Smooth muscle cell (in vitro differentiated cells): ENCODE measurements around the gene SYCE1. TPM values are rescaled to one million over a fixed set of nuclear protein-coding genes. Genes with fewer than 3 reads are reported as not detected.
"Not testable (repeated sequence)": the region's sequence is repeated elsewhere in the genome, so short reads cannot be mapped to it uniquely, and the experiment has no call there.

ENCODE experiments used
- DNase-seq: peaks from one replicate; lab custom pipeline; 2025; ENCODE audit not compliant: unreplicated experiment; lab: John Stamatoyannopoulos, UW
- H2AFZ ChIP-seq: fragments of 200-600 bp; sonication (generic); 2 replicates; pipeline ENCODE4 v1.6.0; 2016; ENCODE audit warnings: antibody characterized with exemption, low read depth, mild to moderate bottlenecking
- H3F3A ChIP-seq: fragments of 200-600 bp; sonication (generic); 2 replicates; pipeline ENCODE4 v1.6.0; 2017; ENCODE audit warnings: antibody characterized with exemption, low read depth
- H3K27ac ChIP-seq: fragments of 200-600 bp; sonication (generic); 2 replicates; pipeline ENCODE4 v1.5.1; 2016; ENCODE audit warnings: low read depth, mild to moderate bottlenecking
- H3K27me3 ChIP-seq: fragments of 200-600 bp; sonication (generic); 2 replicates; pipeline ENCODE4 v1.6.1; 2016; ENCODE audit warnings: low read depth, mild to moderate bottlenecking
- H3K36me3 ChIP-seq: fragments of 200-600 bp; sonication (generic); 2 replicates; pipeline ENCODE4 v1.5.1; 2016; ENCODE audit warnings: low read depth
- H3K4me1 ChIP-seq: fragments of 200-600 bp; sonication (generic); 2 replicates; pipeline ENCODE4 v1.5.1; 2016; ENCODE audit warnings: low read depth
- H3K4me2 ChIP-seq: fragments of 200-600 bp; sonication (generic); 2 replicates; pipeline ENCODE4 v1.6.0; 2016; ENCODE audit warnings: mild to moderate bottlenecking
- H3K4me3 ChIP-seq: fragments of 200-600 bp; sonication (generic); 2 replicates; pipeline ENCODE4 v1.5.1; 2016; ENCODE audit warnings: mild to moderate bottlenecking
- H3K79me2 ChIP-seq: fragments of 200-600 bp; sonication (generic); 2 replicates; pipeline ENCODE4 v1.6.0; 2016; ENCODE audit warnings: low read depth, mild to moderate bottlenecking
- H3K9ac ChIP-seq: fragments of 200-600 bp; sonication (generic); 2 replicates; pipeline ENCODE4 v1.6.0; 2016; ENCODE audit warnings: low read depth
- H3K9me3 ChIP-seq: fragments of 200-600 bp; sonication (generic); replicated peaks from 2 replicates; pipeline ENCODE4 v1.5.1; 2016; ENCODE audit warnings: low read depth
- H4K20me1 ChIP-seq: fragments of 200-600 bp; sonication (generic); 2 replicates; pipeline ENCODE4 v1.6.0; 2016; ENCODE audit warnings: low read depth
- WGBS: methylation state at CpG from one replicate; pipeline ENCODE4 v1.1.7; 2016; ENCODE audit warnings: low lambda C conversion rate; 5-methylcytosine and 5-hydroxymethylcytosine counted together
- polyA plus RNA-seq: library from polyadenylated mRNA; unstranded; fragments of >200 nt; fragmentation: Nextera tagmentation; extraction: Ambion mirVana; gene quantifications from 2 replicates; pipeline ENCODE4 v1.2.1, GENCODE V29; 2016
- total RNA-seq: library from RNA; depleted of rRNA; stranded (reverse); fragments of >200 nt; gene quantifications from 2 replicates; pipeline ENCODE4 v1.2.3, GENCODE V29; 2014
- TF ChIP-seq, protein P1 (sequence below): fragments of 200-600 bp; sonication (generic); IDR thresholded peaks from 2 replicates; pipeline ENCODE4 v1.5.1; 2017; ENCODE audit warnings: borderline replicate concordance, mild to moderate bottlenecking, antibody characterized with exemption; ENCODE audit not compliant: insufficient read depth, poor library complexity, severe bottlenecking

SYCE1 gene
- total and polyA plus RNA-seq, 2 experiments from 2014 or later, result 0.13 TPM; not detected in 1

DNA sequence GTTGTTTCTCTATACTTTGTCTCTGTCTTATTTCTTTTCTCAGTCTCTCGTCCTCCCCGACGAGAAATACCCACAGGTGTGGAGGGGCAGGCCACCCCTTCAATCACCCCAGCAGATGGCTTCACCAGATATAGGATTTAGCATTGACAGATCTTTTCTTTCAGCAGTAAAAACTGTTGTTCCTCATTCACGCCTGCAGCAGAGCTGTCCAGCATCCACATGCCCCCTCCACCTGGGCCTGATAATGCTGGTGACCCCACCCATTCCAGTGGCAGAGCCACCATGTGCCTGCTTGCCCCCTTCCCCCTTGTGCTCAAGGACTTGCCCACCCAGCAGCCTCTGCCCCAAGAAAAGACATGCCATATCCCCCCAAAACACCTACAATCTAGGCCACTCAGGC, 45.7 kb upstream of the SYCE1 start:
- H3K4me2 ChIP-seq, result no peak overlapping the region
- H4K20me1 ChIP-seq, result no peaks in the 10 kb centered on the region
- TF ChIP-seq, protein P1, sequence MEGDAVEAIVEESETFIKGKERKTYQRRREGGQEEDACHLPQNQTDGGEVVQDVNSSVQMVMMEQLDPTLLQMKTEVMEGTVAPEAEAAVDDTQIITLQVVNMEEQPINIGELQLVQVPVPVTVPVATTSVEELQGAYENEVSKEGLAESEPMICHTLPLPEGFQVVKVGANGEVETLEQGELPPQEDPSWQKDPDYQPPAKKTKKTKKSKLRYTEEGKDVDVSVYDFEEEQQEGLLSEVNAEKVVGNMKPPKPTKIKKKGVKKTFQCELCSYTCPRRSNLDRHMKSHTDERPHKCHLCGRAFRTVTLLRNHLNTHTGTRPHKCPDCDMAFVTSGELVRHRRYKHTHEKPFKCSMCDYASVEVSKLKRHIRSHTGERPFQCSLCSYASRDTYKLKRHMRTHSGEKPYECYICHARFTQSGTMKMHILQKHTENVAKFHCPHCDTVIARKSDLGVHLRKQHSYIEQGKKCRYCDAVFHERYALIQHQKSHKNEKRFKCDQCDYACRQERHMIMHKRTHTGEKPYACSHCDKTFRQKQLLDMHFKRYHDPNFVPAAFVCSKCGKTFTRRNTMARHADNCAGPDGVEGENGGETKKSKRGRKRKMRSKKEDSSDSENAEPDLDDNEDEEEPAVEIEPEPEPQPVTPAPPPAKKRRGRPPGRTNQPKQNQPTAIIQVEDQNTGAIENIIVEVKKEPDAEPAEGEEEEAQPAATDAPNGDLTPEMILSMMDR, result no peak
- no peak for DNase-seq
- H3F3A ChIP-seq, result no peaks in the 10 kb centered on the region
- no peak overlapping the region for H3K4me3 ChIP-seq
- no peak overlapping the region for H2AFZ ChIP-seq
- no peaks in the 10 kb centered on the region for H3K4me1 ChIP-seq
- no peak overlapping the region for H3K9ac ChIP-seq
- 51% methylated on average over 4 of the region's 4 CpGs for WGBS
- no peaks in the 10 kb centered on the region for H3K79me2 ChIP-seq
- H3K27me3 ChIP-seq, result no peaks in the 10 kb centered on the region
- H3K36me3 ChIP-seq, result no peaks in the 10 kb centered on the region
- no peak overlapping the region for H3K27ac ChIP-seq
- H3K9me3 ChIP-seq, result peaks cover 22% of the 10 kb centered on the region

DNA sequence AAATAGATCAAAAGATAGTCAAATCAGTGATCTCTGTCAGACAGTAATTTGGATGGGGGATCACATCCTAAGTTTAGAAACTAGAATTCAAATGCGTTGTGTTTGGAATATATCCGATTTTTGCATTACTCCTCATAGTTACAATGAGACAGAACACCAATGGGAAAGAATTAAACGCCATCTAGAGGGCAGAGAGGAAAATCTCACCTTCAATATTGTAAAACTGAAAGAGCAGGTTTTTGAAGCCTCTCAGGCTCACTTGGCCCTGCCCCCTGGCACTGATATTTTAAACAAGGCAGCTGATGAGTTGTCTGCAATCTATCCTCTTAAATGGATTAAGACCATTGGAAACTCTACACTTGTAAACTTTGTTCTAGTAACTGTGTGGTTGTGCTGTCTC, 43.5 kb upstream of the SYCE1 start:
- Histone ChIP-seq H3K9ac (no peak overlapping the region), H4K20me1 (no peaks in the 10 kb centered on the region), H2AFZ (no peak overlapping the region), H3K4me2 (no peak overlapping the region), H3K36me3 (no peaks in the 10 kb centered on the region), H3K4me3 (no peak overlapping the region), H3K27ac (no peak overlapping the region), H3K9me3 (peaks cover 18% of the 10 kb centered on the region), H3F3A (no peaks in the 10 kb centered on the region), H3K4me1 (no peaks in the 10 kb centered on the region), H3K27me3 (no peaks in the 10 kb centered on the region), H3K79me2 (no peaks in the 10 kb centered on the region)
- WGBS, result 48% methylated on average over 3 of the region's 3 CpGs
- no peak for DNase-seq
- TF ChIP-seq, protein P1, result no peak

DNA sequence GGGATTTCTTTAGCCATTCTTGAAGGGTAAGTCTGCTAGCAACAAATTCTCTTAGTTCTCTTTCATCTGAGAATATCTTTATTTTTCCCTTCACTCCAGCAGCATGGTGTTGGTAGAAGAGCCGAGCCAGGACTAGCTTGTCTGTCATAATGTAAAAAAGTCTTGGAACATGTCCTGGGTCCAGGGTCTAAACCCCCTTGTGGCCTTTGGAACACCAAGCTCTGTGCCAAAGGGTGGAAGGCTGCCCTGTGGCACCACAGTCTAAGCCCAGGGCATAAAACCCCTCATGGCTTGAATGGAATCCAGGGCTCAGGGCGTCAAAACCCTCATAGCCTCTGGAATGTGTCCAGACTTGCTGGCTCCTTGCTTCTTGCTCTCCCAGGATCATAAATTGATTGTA, 38.1 kb upstream of the SYCE1 start:
- not testable (repeated sequence) for DNase-seq, H3K4me3 ChIP-seq, H3K9ac ChIP-seq, H3K79me2 ChIP-seq, H3K27ac ChIP-seq, H2AFZ ChIP-seq, H4K20me1 ChIP-seq, H3K4me1 ChIP-seq, H3K4me2 ChIP-seq, H3K27me3 ChIP-seq, H3F3A ChIP-seq, H3K36me3 ChIP-seq
- WGBS, result 56% methylated on average over 2 of the region's 2 CpGs
- H3K9me3 ChIP-seq, result peaks cover 19% of the 10 kb centered on the region

DNA sequence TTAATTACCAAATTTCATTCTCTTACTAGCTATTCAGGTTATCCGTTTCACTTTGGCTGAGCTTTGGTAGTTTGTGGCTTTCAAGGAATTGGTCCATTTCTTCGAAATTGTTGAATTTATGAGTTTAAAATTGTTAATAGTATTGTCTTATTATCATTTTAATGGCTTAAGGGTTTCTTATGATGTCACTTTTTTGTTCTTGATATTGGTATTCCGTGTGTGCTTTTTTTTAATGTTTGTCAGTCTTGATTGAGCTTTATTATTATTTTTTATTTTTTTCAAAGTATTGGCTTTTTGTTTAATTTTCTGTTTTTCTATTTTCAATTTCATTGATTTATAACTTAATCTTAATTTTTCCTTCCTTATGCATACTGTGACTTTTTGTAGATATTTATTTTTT, 35.3 kb upstream of the SYCE1 start:
- Histone ChIP-seq H3K4me2 (no peak overlapping the region), H3K36me3 (no peaks in the 10 kb centered on the region), H4K20me1 (no peaks in the 10 kb centered on the region), H3K4me3 (no peak overlapping the region), H3K79me2 (no peaks in the 10 kb centered on the region), H3K27ac (no peak overlapping the region), H3K4me1 (no peaks in the 10 kb centered on the region), H2AFZ (no peak overlapping the region), H3K9me3 (peaks cover 25% of the 10 kb centered on the region), H3F3A (no peaks in the 10 kb centered on the region), H3K27me3 (no peaks in the 10 kb centered on the region), H3K9ac (no peak overlapping the region)
- TF ChIP-seq, protein P1, result no peak
- 51% methylated on average over 3 of the region's 3 CpGs for WGBS
- DNase-seq, result no peak

DNA sequence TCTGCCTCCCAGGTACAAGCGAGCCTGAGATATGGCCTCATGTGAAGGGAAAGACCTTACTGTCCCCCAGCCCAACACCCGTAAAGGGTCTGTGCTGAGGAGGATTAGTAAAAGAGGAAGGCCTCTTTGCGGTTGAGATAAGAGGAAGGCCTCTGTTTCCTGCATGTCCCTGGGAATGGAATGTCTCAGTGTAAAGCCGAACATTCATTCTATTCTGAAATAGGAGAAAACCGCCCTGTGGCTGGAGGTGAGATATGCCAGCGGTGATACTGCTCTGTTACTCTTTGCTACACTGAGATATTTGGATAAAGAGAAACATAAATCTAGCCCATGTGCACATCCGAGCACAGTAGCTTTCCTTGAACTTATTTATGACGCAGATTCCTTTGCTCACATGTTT, 34.5 kb upstream of the SYCE1 start:
- DNase-seq, H3K4me1 ChIP-seq, H2AFZ ChIP-seq, H3K27me3 ChIP-seq, H3K4me2 ChIP-seq, H3K9ac ChIP-seq, H3K36me3 ChIP-seq, H4K20me1 ChIP-seq, H3K4me3 ChIP-seq, H3K79me2 ChIP-seq, H3K27ac ChIP-seq, H3F3A ChIP-seq: not testable (repeated sequence)
- H3K9me3 ChIP-seq, result peaks cover 20% of the 10 kb centered on the region
- WGBS, result 70% methylated on average over 8 of the region's 8 CpGs
